Skeletal muscle satellite cell (primary cell): ENCODE data around the gene VAV3.

Experiments
- H3K27me3 ChIP-seq: 2 replicates; pipeline ENCODE4 v1.7.0; 2013; ENCODE audit warnings: low read length; ENCODE audit not compliant: control insufficient read depth, insufficient read depth
- H3K36me3 ChIP-seq: 2 replicates; pipeline ENCODE4 v1.7.0; 2013; ENCODE audit warnings: mild to moderate bottlenecking, control low read depth, low read length; ENCODE audit not compliant: insufficient read depth
- H3K4me1 ChIP-seq: 2 replicates; pipeline ENCODE4 v1.7.0; 2013; ENCODE audit warnings: low read length; ENCODE audit not compliant: control insufficient read depth, insufficient read depth
- H3K4me2 ChIP-seq: 2 replicates; pipeline ENCODE4 v1.7.0; 2013; ENCODE audit warnings: mild to moderate bottlenecking, low read length
- H3K4me3 ChIP-seq: 2 replicates; pipeline ENCODE4 v1.7.0; 2013; ENCODE audit warnings: low read length
- H3K9ac ChIP-seq: 2 replicates; pipeline ENCODE4 v1.7.0; 2013; ENCODE audit warnings: mild to moderate bottlenecking, low read depth, low read length, moderate library complexity
- H3K9me3 ChIP-seq: replicated peaks from 2 replicates; pipeline ENCODE4 v1.7.0; 2013; ENCODE audit warnings: mild to moderate bottlenecking, control low read depth, low read length

Gene VAV3

GRCh38 chr1:107689159-107689558, 275.8 kb downstream of the VAV3 start:
- H3K9me3 ChIP-seq = no peaks in the 10 kb centered on the region
- H3K27me3 ChIP-seq = no peaks in the 10 kb centered on the region
- H3K9ac ChIP-seq = no peak overlapping the region
- no peaks in the 10 kb centered on the region for H3K36me3 ChIP-seq
- peaks cover 4% of the 10 kb centered on the region for H3K4me1 ChIP-seq
- H3K4me3 ChIP-seq = no peak overlapping the region
- H3K4me2 ChIP-seq = no peak overlapping the region

GRCh38 chr1:107687849-107688753, 276.9 kb downstream of the VAV3 start:
- no peaks in the 10 kb centered on the region for H3K36me3 ChIP-seq
- no peak overlapping the region for H3K4me3 ChIP-seq
- no peak overlapping the region for H3K4me2 ChIP-seq
- no peaks in the 10 kb centered on the region for H3K9me3 ChIP-seq
- H3K4me1 ChIP-seq = peaks cover 4% of the 10 kb centered on the region
- H3K27me3 ChIP-seq = no peaks in the 10 kb centered on the region
- no peak overlapping the region for H3K9ac ChIP-seq

GRCh38 chr1:107683683-107684082, 281.3 kb downstream of the VAV3 start:
- Histone ChIP-seq H3K4me1 (peaks cover 2% of the 10 kb centered on the region), H3K27me3 (no peaks in the 10 kb centered on the region), H3K36me3 (no peaks in the 10 kb centered on the region), H3K4me2 (no peak overlapping the region), H3K4me3 (no peak overlapping the region), H3K9ac (no peak overlapping the region), H3K9me3 (no peaks in the 10 kb centered on the region)

GRCh38 chr1:107683191-107683657, 281.8 kb downstream of the VAV3 start:
- Histone ChIP-seq H3K27me3 (no peaks in the 10 kb centered on the region), H3K9me3 (no peaks in the 10 kb centered on the region), H3K36me3 (no peaks in the 10 kb centered on the region), H3K4me3 (no peak overlapping the region), H3K4me1 (no peaks in the 10 kb centered on the region), H3K4me2 (no peak overlapping the region), H3K9ac (no peak overlapping the region)

- Histone ChIP-seq H3K4me1 (no peaks in the 10 kb centered on the region), H3K4me3 (no peak overlapping the region), H3K36me3 (no peaks in the 10 kb centered on the region), H3K9ac (no peak overlapping the region), H3K9me3 (no peaks in the 10 kb centered on the region), H3K27me3 (no peaks in the 10 kb centered on the region), H3K4me2 (no peak overlapping the region)
Measured at GRCh38 chr1:107682467-107682866, 282.5 kb downstream of the VAV3 start.

- Histone ChIP-seq H3K4me3 (no peak overlapping the region), H3K27me3 (no peaks in the 10 kb centered on the region), H3K9ac (no peak overlapping the region), H3K9me3 (no peaks in the 10 kb centered on the region), H3K4me2 (no peak overlapping the region), H3K36me3 (no peaks in the 10 kb centered on the region), H3K4me1 (no peaks in the 10 kb centered on the region)
Measured at GRCh38 chr1:107681001-107681479, 283.9 kb downstream of the VAV3 start.

GRCh38 chr1:107680579-107680985, 284.4 kb downstream of the VAV3 start:
- Histone ChIP-seq H3K4me3 (no peak overlapping the region), H3K9ac (no peak overlapping the region)

GRCh38 chr1:107679411-107679953, 285.5 kb downstream of the VAV3 start:
- no peak overlapping the region for H3K4me3 ChIP-seq
- no peaks in the 10 kb centered on the region for H3K9me3 ChIP-seq
- H3K4me2 ChIP-seq = no peak overlapping the region
- H3K36me3 ChIP-seq = no peaks in the 10 kb centered on the region
- no peak overlapping the region for H3K9ac ChIP-seq
- no peaks in the 10 kb centered on the region for H3K27me3 ChIP-seq
- no peaks in the 10 kb centered on the region for H3K4me1 ChIP-seq

More at GRCh38 chr1:107680579-107680985, 284.4 kb downstream of the VAV3 start:
- no peaks in the 10 kb centered on the region for H3K9me3 ChIP-seq
- H3K27me3 ChIP-seq = no peaks in the 10 kb centered on the region
- H3K4me2 ChIP-seq = no peak overlapping the region
- H3K4me1 ChIP-seq = no peaks in the 10 kb centered on the region
- no peaks in the 10 kb centered on the region for H3K36me3 ChIP-seq

- Histone ChIP-seq H3K9ac (no peak overlapping the region), H3K27me3 (no peaks in the 10 kb centered on the region), H3K36me3 (no peaks in the 10 kb centered on the region), H3K4me1 (no peaks in the 10 kb centered on the region), H3K4me3 (no peak overlapping the region), H3K9me3 (no peaks in the 10 kb centered on the region), H3K4me2 (no peak overlapping the region)
Measured at GRCh38 chr1:107678993-107679392, 286.0 kb downstream of the VAV3 start.

GRCh38 chr1:107677697-107678096, 287.3 kb downstream of the VAV3 start:
- H3K4me3 ChIP-seq = no peak overlapping the region
- no peaks in the 10 kb centered on the region for H3K9me3 ChIP-seq
- H3K4me1 ChIP-seq = no peaks in the 10 kb centered on the region
- no peak overlapping the region for H3K9ac ChIP-seq
- H3K36me3 ChIP-seq = no peaks in the 10 kb centered on the region
- H3K4me2 ChIP-seq = no peak overlapping the region
- H3K27me3 ChIP-seq = no peaks in the 10 kb centered on the region

GRCh38 chr1:107674486-107674885, 290.5 kb downstream of the VAV3 start:
- Histone ChIP-seq H3K36me3 (no peaks in the 10 kb centered on the region), H3K9ac (no peak overlapping the region), H3K4me3 (no peak overlapping the region), H3K4me1 (no peaks in the 10 kb centered on the region), H3K9me3 (no peaks in the 10 kb centered on the region), H3K4me2 (no peak overlapping the region), H3K27me3 (no peaks in the 10 kb centered on the region)
